ENCODE measurements around the gene CXCL8.
"Not testable (repeated sequence)": the region's sequence is repeated elsewhere in the genome, so short reads cannot be mapped to it uniquely, and the experiment has no call there.

Gene CXCL8

GRCh38 chr4:73740353-73740778 lies at the start of gene CXCL8:
Gene CXCL8, plus strand, starts transcription at chr4:73740569. Its CDS starts 90 bp downstream, at chr4:73740659.
- DNase-seq (ENCODE audit: low read depth in 2 of 2) = no peak

DNA sequence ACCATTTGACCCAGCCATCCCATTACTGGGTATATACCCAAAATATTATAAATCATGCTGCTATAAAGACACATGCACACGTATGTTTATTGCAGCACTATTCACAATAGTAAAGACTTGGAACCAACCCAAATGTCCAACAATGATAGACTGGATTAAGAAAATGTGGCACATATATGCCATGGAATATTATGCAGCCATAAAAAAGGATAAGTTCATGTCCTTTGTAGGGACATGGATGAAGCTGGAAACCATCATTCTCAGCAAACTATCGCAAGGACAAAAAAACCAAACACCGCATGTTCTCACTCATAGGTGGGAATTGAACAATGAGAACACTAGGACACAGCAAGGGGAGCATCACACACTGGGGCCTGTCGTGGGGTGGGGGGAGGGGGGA lies 49.2 kb upstream of the CXCL8 start:
- DNase-seq (ENCODE audit: low read depth in 2 of 2) = not testable (repeated sequence)

GRCh38 chr4:73691759-73692158 lies 48.6 kb upstream of the CXCL8 start:
- DNase-seq (ENCODE audit: low read depth in 2 of 2) = no peak

DNA sequence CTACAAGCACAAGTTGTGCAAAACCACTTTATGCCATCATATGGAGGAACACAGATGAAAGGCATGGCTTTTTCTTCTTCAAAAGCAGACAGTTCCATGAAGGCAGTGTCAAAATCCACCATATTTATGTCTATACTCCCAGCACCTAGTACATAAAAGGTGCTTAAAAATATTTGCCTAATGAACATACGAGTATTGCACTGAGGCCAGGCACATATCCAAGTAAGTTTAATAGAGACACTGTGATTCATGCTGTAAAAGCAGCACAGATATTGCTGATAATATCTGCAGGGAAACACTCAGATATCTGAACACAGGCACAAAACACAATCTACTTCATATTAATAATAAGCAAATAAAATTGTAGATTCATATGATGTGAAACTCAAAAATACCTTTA lies 48.1 kb upstream of the CXCL8 start:
- no peak for DNase-seq (ENCODE audit: low read depth in 2 of 2)

DNA sequence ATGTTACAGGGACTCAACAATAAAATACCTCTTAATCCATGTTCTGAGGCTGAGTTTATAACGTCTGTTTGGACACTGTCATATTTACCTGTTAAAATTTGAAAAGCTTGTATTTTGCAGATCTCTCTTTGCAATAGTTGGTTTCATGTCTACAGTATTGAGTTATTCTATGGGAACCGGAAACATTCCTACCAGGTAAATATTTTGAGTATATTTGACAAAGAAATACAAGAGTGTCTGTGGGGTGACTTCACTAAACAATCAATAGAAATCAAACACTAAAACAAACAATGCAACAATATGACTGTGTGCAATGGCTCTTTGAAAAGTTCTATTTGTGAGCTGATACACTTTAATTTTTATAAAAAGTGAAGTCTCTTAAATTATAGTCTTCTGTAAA lies 47.7 kb upstream of the CXCL8 start:
- DNase-seq (ENCODE audit: low read depth in 2 of 2) = no peak

- DNase-seq (ENCODE audit: low read depth in 2 of 2) = no peak
Measured at GRCh38 chr4:73693811-73694210, 46.6 kb upstream of the CXCL8 start.

GRCh38 chr4:73698217-73698616 lies 42.2 kb upstream of the CXCL8 start:
- no peak for DNase-seq (ENCODE audit: low read depth in 2 of 2)

GRCh38 chr4:73701116-73701515 lies 39.3 kb upstream of the CXCL8 start:
- DNase-seq (ENCODE audit: low read depth in 2 of 2) = no peak

DNA sequence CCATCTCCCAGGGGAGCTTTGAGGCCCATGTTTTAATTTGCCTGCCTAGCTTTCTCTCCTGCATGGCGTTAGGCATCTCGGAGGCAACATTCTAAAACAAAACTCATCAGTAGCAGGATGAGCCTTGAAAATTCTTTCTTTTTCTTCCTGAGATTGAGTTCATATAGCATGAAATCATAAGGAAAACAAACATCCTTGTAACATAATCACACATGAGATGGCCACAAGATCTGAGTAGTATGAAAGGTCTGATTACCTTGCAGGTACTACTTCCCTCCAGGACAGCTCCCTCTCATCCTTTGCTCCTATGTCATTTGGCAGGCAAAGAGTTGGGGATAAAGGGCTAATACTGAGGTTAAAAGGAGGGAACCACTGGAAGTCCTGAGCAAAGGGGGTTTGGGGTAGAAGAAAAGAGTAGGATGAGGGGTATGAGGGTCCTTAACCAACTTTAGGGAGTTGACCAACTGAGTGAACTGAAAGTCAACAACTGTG lies 37.5 kb upstream of the CXCL8 start:
- no peak for DNase-seq (ENCODE audit: low read depth in 2 of 2)

- DNase-seq (ENCODE audit: low read depth in 2 of 2) = no peak
Measured at GRCh38 chr4:73703320-73703719, 37.0 kb upstream of the CXCL8 start.

GRCh38 chr4:73704314-73705055 lies 35.9 kb upstream of the CXCL8 start:
- DNase-seq (ENCODE audit: low read depth in 2 of 2) = no peak

GRCh38 chr4:73705056-73705432 lies 35.3 kb upstream of the CXCL8 start:
- DNase-seq (ENCODE audit: low read depth in 2 of 2) = no peak

DNA sequence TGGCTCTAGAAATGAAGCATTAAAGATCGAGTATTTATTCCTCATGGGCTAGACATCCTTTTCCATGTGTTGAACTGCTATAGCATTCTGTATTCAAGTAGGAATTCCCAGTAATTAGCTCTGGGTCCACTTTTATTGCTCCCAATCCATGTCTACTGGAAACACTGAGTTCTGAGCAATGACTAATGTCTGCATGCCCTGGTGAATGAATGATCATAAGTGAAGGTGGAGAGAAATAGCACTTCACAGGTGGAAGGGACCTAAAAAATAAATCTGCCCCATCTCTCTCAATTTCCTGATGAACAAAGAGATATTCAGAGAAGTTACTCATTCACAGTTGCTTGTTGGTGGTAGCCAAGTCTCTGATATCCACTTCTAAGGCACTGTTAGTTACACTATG lies 34.6 kb upstream of the CXCL8 start:
- DNase-seq (ENCODE audit: low read depth in 2 of 2) = no peak

GRCh38 chr4:73706811-73707210 lies 33.6 kb upstream of the CXCL8 start:
- no peak for DNase-seq (ENCODE audit: low read depth in 2 of 2)

DNA sequence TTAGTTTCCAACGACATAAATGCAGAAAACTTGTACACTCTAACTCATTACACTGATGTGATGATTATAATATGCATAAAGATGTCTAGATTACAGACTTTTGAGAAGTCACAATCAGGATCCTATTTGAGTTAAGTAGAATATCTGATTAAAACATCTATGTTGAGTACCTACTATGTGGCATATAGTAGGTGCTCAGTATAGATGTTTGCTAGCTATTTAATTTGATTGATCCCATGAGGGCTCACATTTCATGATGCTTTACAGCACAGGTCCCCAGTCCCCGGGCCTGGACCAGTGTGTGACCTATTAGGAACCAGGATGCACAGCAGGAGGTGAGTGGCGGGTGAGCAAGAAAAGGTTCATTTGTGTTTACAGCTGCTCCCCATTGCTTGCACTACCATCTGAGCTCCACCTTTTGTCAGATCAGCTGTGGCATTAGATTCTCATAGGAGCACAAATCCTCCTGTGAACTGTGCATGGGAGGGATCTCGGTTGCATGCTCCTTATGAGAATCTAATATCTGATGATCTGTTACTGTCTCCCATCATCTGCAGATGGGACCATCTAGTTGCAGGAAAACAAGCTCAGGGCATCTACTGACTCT lies 33.0 kb upstream of the CXCL8 start:
- no peak for DNase-seq (ENCODE audit: low read depth in 2 of 2)

- DNase-seq (ENCODE audit: low read depth in 2 of 2) = no peak
Measured at GRCh38 chr4:73707918-73708577, 32.3 kb upstream of the CXCL8 start.

GRCh38 chr4:73709451-73710033 lies 30.8 kb upstream of the CXCL8 start:
- no peak for DNase-seq (ENCODE audit: low read depth in 2 of 2)

DNA sequence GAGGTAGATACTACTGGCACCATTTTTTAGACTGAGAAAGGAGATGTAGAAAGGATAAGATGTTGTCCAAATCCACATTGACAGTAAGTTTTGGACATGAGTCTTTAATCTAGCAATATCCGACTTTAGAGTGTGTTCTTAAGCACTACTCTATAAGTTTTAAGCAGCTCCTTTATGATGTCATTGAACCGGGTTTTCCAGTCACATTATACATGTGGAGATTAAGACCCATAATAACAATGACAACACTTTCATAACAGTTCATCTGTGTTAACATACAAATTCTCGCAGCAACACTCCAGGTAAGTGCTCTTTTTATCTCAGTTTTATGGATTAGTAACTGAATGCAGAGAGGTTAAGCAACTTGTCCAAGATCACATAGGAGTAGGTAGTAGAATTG lies 30.3 kb upstream of the CXCL8 start:
- no peak for DNase-seq (ENCODE audit: low read depth in 2 of 2)

DNA sequence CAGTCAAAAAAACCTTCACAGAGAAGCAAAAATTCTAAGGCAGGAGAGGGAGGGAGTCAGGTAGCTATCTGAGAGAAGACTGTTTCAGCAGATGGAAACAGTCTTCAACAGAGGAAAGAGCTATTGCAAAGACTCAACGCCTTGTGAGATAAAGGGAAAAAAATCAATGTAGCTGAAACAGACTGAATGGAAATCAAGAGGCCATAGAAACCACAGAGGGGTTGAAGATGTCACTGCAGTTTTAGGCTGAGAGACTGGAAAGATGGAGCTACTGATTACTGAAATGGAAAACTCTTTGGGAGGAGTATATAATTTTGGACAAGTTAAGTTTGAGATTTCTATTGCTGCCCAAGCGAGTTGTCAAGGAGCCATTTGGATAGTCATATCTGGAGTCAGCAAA lies 28.4 kb upstream of the CXCL8 start:
- no peak for DNase-seq (ENCODE audit: low read depth in 2 of 2)

GRCh38 chr4:73713650-73714049 lies 26.7 kb upstream of the CXCL8 start:
- DNase-seq (ENCODE audit: low read depth in 2 of 2) = no peak

- DNase-seq (ENCODE audit: low read depth in 2 of 2) = no peak
Measured at GRCh38 chr4:73714647-73715046, 25.7 kb upstream of the CXCL8 start.

GRCh38 chr4:73715659-73716058 lies 24.7 kb upstream of the CXCL8 start:
- no peak for DNase-seq (ENCODE audit: low read depth in 2 of 2)
